GM23248 (cell line): ENCODE data around the gene ZNF791. TPM values are rescaled to one million over a fixed set of nuclear protein-coding genes. Genes with fewer than 3 reads are reported as not detected.

Experiments
- DNase-seq: peaks from one replicate; pipeline ENCODE4 v3.0.0-alpha.2; 2015
- H2AFZ ChIP-seq: fragments of 200-600 bp; sonication (generic); 2 replicates; pipeline ENCODE4 v1.6.1; 2016; ENCODE audit warnings: antibody characterized with exemption
- H3F3A ChIP-seq: fragments of 200-600 bp; sonication (generic); 2 replicates; pipeline ENCODE4 v1.6.1; 2016; ENCODE audit warnings: mild to moderate bottlenecking, antibody characterized with exemption, mixed run types; ENCODE audit not compliant: insufficient read depth
- H3K27ac ChIP-seq: fragments of 200-600 bp; sonication (generic); 2 replicates; pipeline ENCODE4 v1.5.1; 2016; ENCODE audit warnings: mild to moderate bottlenecking
- H3K27me3 ChIP-seq: fragments of 200-600 bp; sonication (generic); replicated peaks from 2 replicates; pipeline ENCODE4 v1.6.1; 2016; ENCODE audit warnings: mild to moderate bottlenecking; ENCODE audit not compliant: insufficient read depth
- H3K36me3 ChIP-seq: fragments of 200-600 bp; sonication (generic); 2 replicates; pipeline ENCODE4 v1.6.1; 2016; ENCODE audit warnings: low read depth, mild to moderate bottlenecking
- H3K4me1 ChIP-seq: fragments of 200-600 bp; sonication (generic); 2 replicates; pipeline ENCODE4 v1.6.1; 2016; ENCODE audit warnings: mild to moderate bottlenecking; ENCODE audit not compliant: insufficient read depth
- H3K4me2 ChIP-seq: fragments of 200-600 bp; sonication (generic); one replicate; pipeline ENCODE4 v1.6.1; 2016; ENCODE audit warnings: mild to moderate bottlenecking; ENCODE audit not compliant: unreplicated experiment
- H3K4me3 ChIP-seq: fragments of 200-600 bp; sonication (generic); 2 replicates; pipeline ENCODE4 v1.5.1; 2016; ENCODE audit warnings: mild to moderate bottlenecking
- H3K79me2 ChIP-seq: fragments of 200-600 bp; sonication (generic); 2 replicates; pipeline ENCODE4 v1.6.1; 2016; ENCODE audit warnings: mild to moderate bottlenecking; ENCODE audit not compliant: insufficient read depth
- H3K9ac ChIP-seq: fragments of 200-600 bp; sonication (generic); 2 replicates; pipeline ENCODE4 v1.6.1; 2016; ENCODE audit warnings: mild to moderate bottlenecking
- H3K9me2 ChIP-seq: fragments of 200-600 bp; sonication (generic); 2 replicates; pipeline ENCODE4 v1.6.1; 2016; ENCODE audit warnings: mixed run types, mild to moderate bottlenecking, moderate library complexity; ENCODE audit not compliant: insufficient read depth
- H3K9me3 ChIP-seq: fragments of 200-600 bp; sonication (generic); one replicate; pipeline ENCODE4 v1.6.1; 2017; ENCODE audit warnings: low read depth
- H4K20me1 ChIP-seq: fragments of 200-600 bp; sonication (generic); 2 replicates; pipeline ENCODE4 v1.6.0; 2016; ENCODE audit not compliant: insufficient read depth
- EZH2 ChIP-seq: fragments of 200-600 bp; sonication (generic); IDR thresholded peaks from 2 replicates; pipeline ENCODE4 v1.6.1; 2018; ENCODE audit warnings: antibody characterized with exemption, mild to moderate bottlenecking; ENCODE audit not compliant: insufficient read depth, poor library complexity, severe bottlenecking
- EZH2phosphoT487 ChIP-seq: fragments of 200-600 bp; sonication (generic); IDR thresholded peaks from 2 replicates; pipeline ENCODE4 v1.6.1; 2018; ENCODE audit warnings: antibody characterized with exemption, moderate library complexity, mild to moderate bottlenecking, low read depth; ENCODE audit not compliant: insufficient read depth
- WGBS, 2 experiments: methylation state at CpG; one replicate each; pipeline ENCODE4 v1.1.6; 2015 to 2017; ENCODE audit warnings: low lambda C conversion rate in 2 of 2, low coverage in 1 of 2; ENCODE audit errors: missing lambda C conversion rate in 2 of 2; 5-methylcytosine and 5-hydroxymethylcytosine counted together
- in situ Hi-C: fragments of 300-500 bp; cut with MboI; formaldehyde crosslinking; loops from 2 replicates; pipeline ENCODE4 v1.15.0; 2020
- polyA plus RNA-seq: library from polyadenylated mRNA; unstranded; fragments of >200 nt; fragmentation: Nextera tagmentation; extraction: Ambion mirVana; gene quantifications from 2 replicates; pipeline ENCODE4 v1.2.1, GENCODE V29; 2016
- total RNA-seq: library from RNA; depleted of rRNA; stranded (reverse); fragments of >200 nt; shearing (Covaris generic); gene quantifications from 2 replicates; pipeline ENCODE4 v1.2.3, GENCODE V29; 2014

ZNF791 gene
- total and polyA plus RNA-seq, 2 experiments from 2014 or later, result 11.9 to 12.6 TPM

DNA sequence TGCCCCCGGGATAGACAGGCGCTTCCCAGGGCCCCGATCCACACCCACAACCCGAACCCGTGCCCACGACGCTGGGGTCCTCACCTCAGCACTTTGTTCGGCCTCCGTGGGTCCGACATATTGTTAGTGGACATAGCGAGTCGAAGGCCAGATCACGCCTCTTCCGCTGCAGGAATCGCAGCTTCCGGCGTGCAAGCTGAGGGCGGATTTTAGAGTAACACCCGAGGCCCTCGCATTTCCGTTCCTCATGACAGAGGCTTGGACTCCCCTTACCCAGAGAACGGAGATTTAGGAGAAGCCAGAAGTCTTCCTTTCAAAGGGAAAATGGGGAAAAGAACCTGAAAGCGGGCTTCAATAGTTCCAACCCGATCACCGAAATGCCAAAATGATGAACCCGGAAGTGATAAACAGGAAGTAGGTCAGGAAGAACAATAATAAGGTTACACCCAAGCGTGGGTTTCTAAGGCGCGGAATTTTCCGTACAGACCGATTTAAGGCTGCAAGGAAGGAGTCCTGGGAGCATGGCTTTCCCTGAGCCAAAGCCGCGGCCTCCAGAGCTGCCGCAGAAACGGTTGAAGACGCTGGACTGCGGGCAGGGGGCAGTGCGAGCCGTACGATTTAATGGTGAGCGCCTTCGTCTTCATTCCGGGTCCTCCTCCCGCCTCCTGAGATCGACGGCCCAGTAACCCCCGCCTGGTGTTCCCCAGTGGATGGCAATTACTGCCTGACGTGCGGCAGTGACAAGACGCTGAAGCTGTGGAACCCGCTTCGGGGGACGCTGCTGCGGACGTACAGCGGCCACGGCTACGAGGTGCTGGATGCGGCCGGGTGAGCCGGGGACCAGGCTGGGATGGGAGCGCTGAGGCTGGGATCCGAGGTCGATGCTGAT lies 58.8 kb downstream of the ZNF791 start:
- 0 to 1% methylated on average over 52 to 64 of the region's 64 CpGs for WGBS, 2 experiments
- H3K27me3 ChIP-seq, result no peaks in the 10 kb centered on the region
- peaks cover 26% of the 10 kb centered on the region for H3K4me1 ChIP-seq
- H3K9me2 ChIP-seq, result no peaks in the 10 kb centered on the region
- H3K4me2 ChIP-seq, result peak overlapping the region; percentile 96
- peak; percentile 93 for DNase-seq
- peaks cover 71% of the 10 kb centered on the region for H3K79me2 ChIP-seq
- peak overlapping the region; percentile 82 for H3K4me3 ChIP-seq
- peak overlapping the region; percentile 96 for H2AFZ ChIP-seq
- no peaks in the 10 kb centered on the region for H4K20me1 ChIP-seq
- in situ Hi-C loops, result loop anchor here (10.0 kb wide), 1 partner anchor 105 kb away; no protein-coding TSS in a partner anchor
- peak overlapping the region; percentile 93 for H3K27ac ChIP-seq
- peaks cover 5% of the 10 kb centered on the region; the same call in 1 of the 2 replicates for H3K36me3 ChIP-seq
- H3K9ac ChIP-seq, result peak overlapping the region; percentile 96
- no peaks in the 10 kb centered on the region for H3K9me3 ChIP-seq
- no peak for TF ChIP-seq EZH2
- TF ChIP-seq EZH2phosphoT487, result no peak
- peaks cover 6% of the 10 kb centered on the region; the same call in 1 of the 2 replicates for H3F3A ChIP-seq

DNA sequence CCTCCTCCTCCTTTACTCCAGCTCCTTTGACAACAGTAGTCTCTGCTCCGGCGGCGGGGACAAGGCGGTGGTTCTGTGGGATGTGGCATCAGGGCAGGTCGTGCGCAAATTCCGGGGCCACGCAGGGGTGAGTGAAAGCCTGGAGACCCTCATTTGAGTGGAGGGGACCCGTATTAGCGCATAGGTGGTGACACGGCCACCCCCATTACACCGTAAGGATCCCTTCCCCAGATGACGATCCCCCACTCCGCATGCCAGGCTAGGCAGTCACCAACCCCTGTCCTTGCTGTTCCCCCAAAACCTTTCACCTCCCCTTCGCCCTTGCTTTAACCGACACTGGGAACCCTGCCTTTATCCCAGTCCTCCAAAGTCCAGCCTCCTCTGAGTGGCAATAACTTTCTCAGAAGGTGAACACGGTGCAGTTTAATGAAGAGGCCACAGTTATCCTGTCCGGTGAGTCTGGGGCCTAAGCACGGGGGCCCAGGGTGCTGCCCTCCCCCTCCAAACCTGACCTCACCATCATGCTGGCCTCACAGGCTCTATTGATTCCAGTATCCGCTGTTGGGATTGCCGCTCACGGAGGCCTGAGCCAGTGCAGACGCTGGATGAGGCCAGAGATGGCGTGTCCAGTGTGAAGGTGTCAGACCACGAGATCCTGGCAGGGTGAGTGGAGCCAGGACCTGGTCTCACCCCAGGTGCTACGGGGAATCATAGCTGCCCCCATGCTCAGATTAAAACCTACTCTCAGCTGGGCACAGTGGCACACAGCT lies 59.6 kb downstream of the ZNF791 start:
- peak overlapping the region; percentile 82 for H3K4me3 ChIP-seq
- in situ Hi-C loops, result loop anchor here (10.0 kb wide), 1 partner anchor 106 kb away; no protein-coding TSS in a partner anchor
- peak overlapping the region; percentile 96 for H3K9ac ChIP-seq
- peaks cover 26% of the 10 kb centered on the region for H3K4me1 ChIP-seq
- peaks cover 6% of the 10 kb centered on the region; the same call in 1 of the 2 replicates for H3F3A ChIP-seq
- H4K20me1 ChIP-seq, result no peaks in the 10 kb centered on the region
- H3K27me3 ChIP-seq, result no peaks in the 10 kb centered on the region
- peak overlapping the region; percentile 96 for H3K4me2 ChIP-seq
- H3K27ac ChIP-seq, result peak overlapping the region; percentile 93
- no peak for TF ChIP-seq EZH2
- no peak for TF ChIP-seq EZH2phosphoT487
- peak overlapping the region; percentile 96; the same call in 1 of the 2 replicates for H2AFZ ChIP-seq
- peaks cover 5% of the 10 kb centered on the region; the same call in 1 of the 2 replicates for H3K36me3 ChIP-seq
- no peak for DNase-seq
- H3K79me2 ChIP-seq, result peaks cover 69% of the 10 kb centered on the region
- no peaks in the 10 kb centered on the region for H3K9me2 ChIP-seq
- no peaks in the 10 kb centered on the region for H3K9me3 ChIP-seq
- WGBS, 2 experiments, result 35 to 41% methylated on average over 21 to 26 of the region's 26 CpGs

DNA sequence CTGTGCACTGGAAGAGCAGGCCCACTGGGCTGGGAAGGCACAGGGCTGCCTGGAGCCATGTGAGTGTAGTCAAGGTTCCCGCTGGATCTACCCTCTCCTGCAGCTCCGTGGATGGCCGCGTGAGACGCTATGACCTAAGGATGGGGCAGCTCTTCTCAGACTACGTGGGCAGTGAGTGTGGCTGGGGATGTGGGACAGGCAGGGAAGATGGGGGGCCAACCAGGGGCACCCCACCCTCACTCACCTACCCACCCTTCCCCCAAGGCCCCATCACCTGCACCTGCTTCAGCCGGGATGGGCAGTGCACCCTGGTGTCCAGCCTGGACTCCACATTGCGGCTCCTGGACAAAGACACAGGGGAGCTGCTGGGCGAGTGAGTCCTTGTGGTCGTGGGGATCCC lies 62.0 kb downstream of the ZNF791 start:
- H3K79me2 ChIP-seq, result peaks cover 48% of the 10 kb centered on the region
- no peaks in the 10 kb centered on the region for H3K27me3 ChIP-seq
- WGBS, 2 experiments, result 84 to 86% methylated on average over 5 to 10 of the region's 10 CpGs
- no peak overlapping the region for H2AFZ ChIP-seq
- in situ Hi-C loops, result loop anchor here (10.0 kb wide), 1 partner anchor 108 kb away; no protein-coding TSS in a partner anchor
- H3K9ac ChIP-seq, result no peak overlapping the region
- H3K27ac ChIP-seq, result no peak overlapping the region
- peaks cover 17% of the 10 kb centered on the region; the same call in 1 of the 2 replicates for H3K4me1 ChIP-seq
- TF ChIP-seq EZH2 (no peak), EZH2phosphoT487 (no peak)
- no peak overlapping the region for H3K4me3 ChIP-seq
- H3F3A ChIP-seq, result peaks cover 6% of the 10 kb centered on the region; the same call in 1 of the 2 replicates
- H4K20me1 ChIP-seq, result no peaks in the 10 kb centered on the region
- DNase-seq, result no peak
- no peak overlapping the region for H3K4me2 ChIP-seq
- H3K9me2 ChIP-seq, result no peaks in the 10 kb centered on the region
- H3K9me3 ChIP-seq, result no peaks in the 10 kb centered on the region
- H3K36me3 ChIP-seq, result peaks cover 12% of the 10 kb centered on the region; the same call in 1 of the 2 replicates

DNA sequence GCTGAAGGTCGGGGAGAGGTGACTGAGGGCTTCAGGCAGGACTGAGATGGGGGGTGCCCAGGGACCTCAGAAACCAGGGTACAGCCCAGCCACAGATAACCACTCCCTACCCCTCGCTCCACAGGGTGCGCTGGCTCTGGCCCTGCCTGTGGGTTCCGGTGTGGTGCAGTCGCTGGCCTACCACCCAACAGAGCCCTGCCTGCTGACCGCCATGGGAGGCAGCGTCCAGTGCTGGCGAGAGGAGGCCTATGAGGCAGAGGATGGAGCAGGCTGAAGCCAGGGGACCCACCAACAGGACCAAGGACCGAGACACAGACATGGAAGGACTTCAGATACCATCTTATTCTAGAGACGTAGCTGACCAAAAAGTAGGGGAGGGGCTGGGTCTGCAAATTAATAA lies 64.7 kb downstream of the ZNF791 start:
- no peaks in the 10 kb centered on the region for H3K9me2 ChIP-seq
- peaks cover 21% of the 10 kb centered on the region; the same call in 1 of the 2 replicates for H3K36me3 ChIP-seq
- WGBS, 2 experiments, result 96 to 97% methylated on average over 10 of the region's 10 CpGs
- H3K9ac ChIP-seq, result no peak overlapping the region
- DNase-seq, result no peak
- H3K27ac ChIP-seq, result no peak overlapping the region
- H3F3A ChIP-seq, result no peaks in the 10 kb centered on the region
- in situ Hi-C loops, result loop anchor here (10.0 kb wide), 1 partner anchor 111 kb away; no protein-coding TSS in a partner anchor
- H2AFZ ChIP-seq, result no peak overlapping the region
- H3K4me2 ChIP-seq, result no peak overlapping the region
- no peak for TF ChIP-seq EZH2
- TF ChIP-seq EZH2phosphoT487, result no peak
- no peaks in the 10 kb centered on the region for H3K9me3 ChIP-seq
- H3K4me1 ChIP-seq, result peaks cover 8% of the 10 kb centered on the region; the same call in 1 of the 2 replicates
- H3K79me2 ChIP-seq, result peaks cover 38% of the 10 kb centered on the region
- H3K27me3 ChIP-seq, result no peaks in the 10 kb centered on the region
- no peaks in the 10 kb centered on the region for H4K20me1 ChIP-seq
- H3K4me3 ChIP-seq, result no peak overlapping the region
